Heart left ventricle (tissue), 16 donors: ENCODE results near the gene TIMP1. TPM values are rescaled to one million over a fixed set of nuclear protein-coding genes. Genes with fewer than 3 reads are reported as not detected.

Source experiments
- ATAC-seq, 4 donors: fragments of 200-7000 bp; cut with Tn5 transposase; one replicate each; pipeline ENCODE4 v1.9.1; 2020 to 2022; ENCODE audit warnings: moderate library complexity in 4 of 4, mild to moderate bottlenecking in 3 of 4, moderate number of reproducible peaks in 1 of 4
- DNase-seq, 5 donors: peaks; one replicate each; pipeline ENCODE4 v3.0.0-alpha.2; 2020
- H3K27ac ChIP-seq, 12 donors: fragments of 200-600 bp; sonication (generic) in 4 of 12; one replicate each; pipeline versions ENCODE4 v1.5.0 to v1.8.0; 2016 to 2022; ENCODE audit warnings: mild to moderate bottlenecking in 2 of 12
- H3K27me3 ChIP-seq, 9 donors: fragments of 200-600 bp; sonication (generic) in 2 of 9; one replicate each; pipeline versions ENCODE4 v1.5.1 to v1.8.0; 2016 to 2022; ENCODE audit warnings: mild to moderate bottlenecking in 3 of 9
- H3K36me3 ChIP-seq, 9 donors: fragments of 200-600 bp; sonication (generic) in 2 of 9; one replicate each; pipeline versions ENCODE4 v1.5.0 to v1.8.0; 2018 to 2022; ENCODE audit warnings: mild to moderate bottlenecking in 2 of 9
- H3K4me1 ChIP-seq, 12 donors: fragments of 200-600 bp; sonication (generic) in 4 of 12; one replicate each; pipeline versions ENCODE4 v1.5.0 to v1.8.0; 2016 to 2022; ENCODE audit warnings: mild to moderate bottlenecking in 3 of 12
- H3K4me3 ChIP-seq, 12 donors: fragments of 200-600 bp; sonication (generic) in 4 of 12; one replicate each; pipeline versions ENCODE4 v1.5.0 to v1.8.0; 2017 to 2022; ENCODE audit warnings: mild to moderate bottlenecking in 9 of 12, moderate library complexity in 4 of 12
- H3K9me3 ChIP-seq, 12 donors: fragments of 200-600 bp; sonication (generic) in 4 of 12; one replicate each; pipeline versions ENCODE4 v1.5.0 to v1.8.0; 2016 to 2022; ENCODE audit warnings: mild to moderate bottlenecking in 1 of 12
- POLR2A ChIP-seq, 2 donors: fragments of 450-650 bp; IDR thresholded peaks; one replicate each; pipeline ENCODE4 v1.6.1; 2017; ENCODE audit warnings: antibody characterized with exemption in 2 of 2, mild to moderate bottlenecking in 2 of 2, moderate library complexity in 2 of 2
- WGBS, 4 donors: extraction: QIAGEN DNeasy Blood & Tissue Kit in 2 of 4; methylation state at CpG; one replicate each; pipeline versions ENCODE4 v1.1.5 to v1.1.7; 2013 to 2018; 5-methylcytosine and 5-hydroxymethylcytosine counted together
- intact Hi-C, 10 donors: fragments of 100-400 bp; cut with DNase I; formaldehyde crosslinking; loops; one replicate each; pipeline versions ENCODE4 v1.11.1 to v1.14.2; 2022
- polyA plus RNA-seq, 2 donors: library from polyadenylated mRNA; stranded (reverse); fragments of 200-250 nt; gene quantifications; one replicate each; pipeline ENCODE4 v1.2.3, GENCODE V29; 2013
- total RNA-seq, 9 donors: library from RNA; depleted of rRNA in 2 of 9; stranded (reverse); fragments of >200 nt in 2 of 9; fragmentation: NEBNext Ultra II Directional in 3 of 9; extraction: Animal tissue kit (Norgen Biotek cat#: 25700) in 3 of 9; gene quantifications; one replicate each; pipeline versions ENCODE4 v1.1.0 to v1.2.4, GENCODE V29; 2016 to 2023
- TF ChIP-seq, protein P1 (sequence below), 12 donors: fragments of 200-600 bp; sonication (generic) in 4 of 12; IDR thresholded peaks; one replicate each; pipeline versions ENCODE4 v1.5.0 to v1.8.0; 2018 to 2022; ENCODE audit warnings: antibody characterized with exemption in 12 of 12, mild to moderate bottlenecking in 5 of 12
- donor health status: ischemic (EF 13 %, LVEDD 7.1; RV severe dilation, severe dysfunction).
- donor health status: healthy with polysubstance abuse.
- donor health status: DM: no; HTN: yes; CAD: no.
- donor health status: DM: no; HTN: no; CAD: no.
- donor health status: ischemic (EF 25% LVEDD 6.9; RV normal size, moderate dysfunction).
- donor health status: ischemic (EF 25% LVEDD 5.7; RV mildly dilated, moderate dysfunction).
- donor health status: healthy.
- donor health status: DM: yes; HTN: yes; CAD: no.
- donor health status: ischemic (EF 35%, LVEDD 5.7; RV mildly dilated, moderate dysfunction).
- donor health status: nonischemic (EF 11% LVEDD 7.7; RV severe dilation, severe dysfunction).
- donor health status: DM: yes; HTN: yes; CAD: no.
- donor health status: PGD.
- donor health status: ischemic (EF 29% LVEDD 5.4; RV normal size, mild dysfunction).
- donor health status: nonischemic (EF 23%, LVEDD 6.1; RV moderate dilation, normal function).

Gene TIMP1
- total and polyA plus RNA-seq, 11 donors: 52.5 to 864 (median 177) TPM

DNA sequence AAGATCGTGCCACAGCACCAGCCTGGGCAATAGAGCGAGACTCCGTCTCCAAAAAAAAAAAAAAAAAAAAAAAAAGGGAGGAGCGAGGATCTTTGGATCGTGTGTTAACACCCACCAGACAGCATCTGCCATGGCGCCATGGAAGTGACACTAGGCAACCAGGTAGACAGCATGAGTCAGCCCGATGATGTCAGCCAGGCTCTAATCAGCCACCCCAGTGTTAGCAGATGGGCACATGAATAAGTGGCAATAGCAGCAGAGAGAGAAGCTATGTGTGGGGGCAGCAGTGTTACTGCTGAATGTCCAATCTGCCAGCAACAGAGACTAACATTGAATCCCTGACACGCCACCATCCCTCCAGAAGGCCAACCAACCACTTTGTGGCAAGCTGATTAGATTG, 30.8 kb downstream of the TIMP1 start:
- H3K9me3 ChIP-seq: no peaks in the 10 kb centered on the region
- H3K4me3 ChIP-seq: no peak overlapping the region
- ATAC-seq (no peak), DNase-seq (no peak)
- no peaks in the 10 kb centered on the region for H3K4me1 ChIP-seq
- intact Hi-C loops: loop anchor here in 1 of 10 donors (10.0 kb wide), 1 partner anchor 48 kb away; the partner anchor contains the start of gene ARAF
- H3K36me3 ChIP-seq: no peaks in the 10 kb centered on the region
- 80 to 92% (median 87%) methylated on average over 8 of the region's 8 CpGs for WGBS, 4 donors
- peaks cover 0 to 4% (median 0%) of the 10 kb centered on the region in 9 donors for H3K27me3 ChIP-seq
- no peak for TF ChIP-seq POLR2A (IDR thresholded peaks at IDR 0.05)
- TF ChIP-seq, protein P1, sequence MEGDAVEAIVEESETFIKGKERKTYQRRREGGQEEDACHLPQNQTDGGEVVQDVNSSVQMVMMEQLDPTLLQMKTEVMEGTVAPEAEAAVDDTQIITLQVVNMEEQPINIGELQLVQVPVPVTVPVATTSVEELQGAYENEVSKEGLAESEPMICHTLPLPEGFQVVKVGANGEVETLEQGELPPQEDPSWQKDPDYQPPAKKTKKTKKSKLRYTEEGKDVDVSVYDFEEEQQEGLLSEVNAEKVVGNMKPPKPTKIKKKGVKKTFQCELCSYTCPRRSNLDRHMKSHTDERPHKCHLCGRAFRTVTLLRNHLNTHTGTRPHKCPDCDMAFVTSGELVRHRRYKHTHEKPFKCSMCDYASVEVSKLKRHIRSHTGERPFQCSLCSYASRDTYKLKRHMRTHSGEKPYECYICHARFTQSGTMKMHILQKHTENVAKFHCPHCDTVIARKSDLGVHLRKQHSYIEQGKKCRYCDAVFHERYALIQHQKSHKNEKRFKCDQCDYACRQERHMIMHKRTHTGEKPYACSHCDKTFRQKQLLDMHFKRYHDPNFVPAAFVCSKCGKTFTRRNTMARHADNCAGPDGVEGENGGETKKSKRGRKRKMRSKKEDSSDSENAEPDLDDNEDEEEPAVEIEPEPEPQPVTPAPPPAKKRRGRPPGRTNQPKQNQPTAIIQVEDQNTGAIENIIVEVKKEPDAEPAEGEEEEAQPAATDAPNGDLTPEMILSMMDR (IDR thresholded peaks at IDR 0.05): no peak
- H3K27ac ChIP-seq: no peak overlapping the region

DNA sequence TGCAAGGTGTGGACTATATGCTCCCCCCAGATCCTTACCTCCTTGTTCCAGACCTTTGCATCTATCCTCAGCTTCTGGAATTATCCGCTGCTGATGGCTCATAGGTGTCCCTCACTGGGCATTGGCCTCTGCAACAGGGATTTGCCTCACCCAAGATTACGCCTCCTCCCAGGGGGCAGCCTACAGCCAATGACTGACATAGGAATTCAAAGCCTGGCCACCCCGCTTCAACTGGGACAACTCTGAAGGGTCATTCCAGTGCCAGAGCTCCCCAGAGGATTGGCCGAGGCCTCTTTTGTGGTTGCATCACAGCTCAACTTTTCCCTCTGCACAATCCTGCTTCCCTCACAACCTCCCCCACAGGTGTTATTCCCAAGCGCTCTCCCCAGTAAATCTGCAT, 32.4 kb downstream of the TIMP1 start:
- ATAC-seq: no peak
- DNase-seq: no peak
- intact Hi-C loops: loop anchor here in 2 of 10 donors (5.0 to 10.0 kb wide), 2 partner anchors 32 to 50 kb away; partner anchors contain the start of genes ARAF (in 1 of the 2) and TIMP1 (in 1 of the 2)
- TF ChIP-seq, protein P1 (IDR thresholded peaks at IDR 0.05): no peak
- no peak for TF ChIP-seq POLR2A (IDR thresholded peaks at IDR 0.05)
- H3K36me3 ChIP-seq: no peaks in the 10 kb centered on the region
- no peak overlapping the region for H3K4me3 ChIP-seq
- H3K4me1 ChIP-seq: peaks cover 0 to 5% (median 0%) of the 10 kb centered on the region in 12 donors
- H3K9me3 ChIP-seq: no peaks in the 10 kb centered on the region
- no peak overlapping the region for H3K27ac ChIP-seq
- H3K27me3 ChIP-seq: peaks cover 0 to 5% (median 0%) of the 10 kb centered on the region in 9 donors
- 63 to 79% (median 68%) methylated on average over 5 of the region's 5 CpGs for WGBS, 4 donors

DNA sequence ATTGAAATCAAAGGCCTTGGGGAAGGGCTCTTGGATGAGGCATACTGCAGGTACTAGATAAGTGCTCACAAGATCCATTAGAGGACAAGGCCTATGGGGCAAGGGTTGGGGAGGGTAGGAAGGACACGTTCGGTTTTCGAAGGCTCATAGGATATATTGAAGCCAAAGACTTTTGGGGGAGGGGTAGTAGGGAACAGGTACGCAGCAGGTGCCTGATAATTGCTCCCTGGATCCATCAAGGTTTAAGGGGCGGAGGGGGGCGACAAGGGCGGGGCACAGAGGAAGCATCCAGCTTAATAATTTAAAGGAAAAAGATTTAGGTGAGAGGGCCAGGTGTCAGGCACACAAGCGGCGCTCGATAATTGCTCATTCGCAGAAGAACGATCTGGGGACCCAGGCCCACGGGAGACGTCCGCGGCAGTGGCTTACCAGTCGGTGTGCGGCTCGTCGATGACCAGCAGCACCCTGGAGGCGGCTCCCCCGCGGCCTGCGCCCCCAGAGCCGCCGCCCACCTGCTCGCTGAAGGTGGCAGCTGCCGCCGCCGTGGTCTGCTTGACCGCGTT, 36.8 kb downstream of the TIMP1 start:
- H3K27ac ChIP-seq: no peak overlapping the region
- WGBS, 4 donors: 27 to 57% (median 43%) methylated on average over 20 to 32 of the region's 32 CpGs
- TF ChIP-seq, protein P1 (IDR thresholded peaks at IDR 0.05): no peak
- no peak for TF ChIP-seq POLR2A (IDR thresholded peaks at IDR 0.05)
- intact Hi-C loops: loop anchor here in 2 of 10 donors (5.0 to 10.0 kb wide), 2 partner anchors 37 to 54 kb away; partner anchors contain the start of genes ARAF (in 1 of the 2) and TIMP1 (in 1 of the 2)
- H3K4me1 ChIP-seq: peaks cover 0 to 6% (median 0%) of the 10 kb centered on the region in 12 donors
- H3K36me3 ChIP-seq: no peaks in the 10 kb centered on the region
- H3K4me3 ChIP-seq: peak overlapping the region in 8 of 12 donors; percentile 33 to 60 (median 46)
- DNase-seq (no peak), ATAC-seq (no peak)
- peaks cover 0 to 14% (median 0%) of the 10 kb centered on the region in 9 donors for H3K27me3 ChIP-seq
- no peaks in the 10 kb centered on the region for H3K9me3 ChIP-seq

DNA sequence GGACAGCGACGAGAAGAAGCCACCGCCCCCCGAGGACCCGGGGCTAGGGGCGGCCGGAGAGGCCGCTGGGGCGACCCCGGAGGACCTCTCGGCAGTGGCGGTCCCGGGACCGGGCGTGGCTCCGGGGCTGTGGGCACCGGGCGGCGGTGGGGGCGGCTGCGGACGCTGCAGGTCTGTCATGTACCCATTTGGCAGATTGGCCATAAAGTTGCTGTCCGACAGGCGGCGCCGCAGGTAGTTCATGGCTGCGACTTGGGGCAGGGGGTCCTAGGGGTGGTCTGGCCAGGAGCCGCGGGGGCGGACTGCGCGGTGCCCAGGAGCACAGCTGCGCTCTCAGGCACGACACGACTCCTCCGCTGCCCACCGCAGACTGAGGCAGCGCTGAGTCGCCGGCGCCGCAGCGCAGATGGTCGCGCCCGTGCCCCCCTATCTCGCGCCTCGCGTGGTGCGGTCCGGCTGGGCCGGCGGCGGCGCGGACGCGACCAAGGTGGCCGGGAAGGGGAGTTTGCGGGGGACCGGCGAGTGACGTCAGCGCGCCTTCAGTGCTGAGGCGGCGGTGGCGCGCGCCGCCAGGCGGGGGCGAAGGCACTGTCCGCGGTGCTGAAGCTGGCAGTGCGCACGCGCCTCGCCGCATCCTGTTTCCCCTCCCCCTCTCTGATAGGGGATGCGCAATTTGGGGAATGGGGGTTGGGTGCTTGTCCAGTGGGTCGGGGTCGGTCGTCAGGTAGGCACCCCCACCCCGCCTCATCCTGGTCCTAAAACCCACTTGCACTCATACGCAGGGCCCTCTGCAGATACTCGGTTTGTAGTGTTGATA, 37.5 kb downstream of the TIMP1 start, which contains the start of gene SYN1:
Gene SYN1, minus strand, starts transcription at position 372 of the 817 bp plus-strand sequence. Its CDS starts 129 bp downstream, at position 243.
- ATAC-seq (peak; percentile 67 to 95 (median 93)), DNase-seq (peak; percentile 79 to 90 (median 85))
- no peaks in the 10 kb centered on the region for H3K36me3 ChIP-seq
- peaks cover 0 to 6% (median 0%) of the 10 kb centered on the region in 12 donors for H3K4me1 ChIP-seq
- H3K9me3 ChIP-seq: no peaks in the 10 kb centered on the region
- H3K4me3 ChIP-seq: peak within 1 kb of the TSS in 10 of 12 donors; percentile 9 to 60 (median 42)
- intact Hi-C loops: loop anchor here in 3 of 10 donors (5.0 to 10.0 kb wide), 2 partner anchors 37 to 55 kb away; partner anchors contain the start of genes ARAF (in 2 of the 3) and TIMP1 (in 1 of the 3)
- WGBS, 4 donors: 2 to 55% (median 19%) methylated on average over 12 to 88 of the region's 88 CpGs
- TF ChIP-seq POLR2A (IDR thresholded peaks at IDR 0.05): no peak
- TF ChIP-seq, protein P1 (IDR thresholded peaks at IDR 0.05): peak in 6 of 12 donors; percentile 7 to 61 (median 28)
- H3K27me3 ChIP-seq: peaks cover 0 to 14% (median 0%) of the 10 kb centered on the region in 9 donors
- no peak within 1 kb of the TSS for H3K27ac ChIP-seq
